Thyroid gland (tissue), 4 donors: ENCODE measurements around the gene BCKDHB.

Experiments used
- CTCF ChIP-seq, 6 experiments: fragments of 200-600 bp in 3 of 6; fragments of 450-650 bp in 3 of 6; sonication (generic) in 3 of 6; IDR thresholded peaks; one replicate each; pipeline ENCODE4 v1.5.1; 2016 to 2019; ENCODE audit warnings: antibody characterized with exemption in 6 of 6, mild to moderate bottlenecking in 2 of 6, inconsistent platforms in 1 of 6, moderate library complexity in 1 of 6
- POLR2A ChIP-seq, 2 donors: fragments of 450-650 bp; IDR thresholded peaks; one replicate each; pipeline ENCODE4 v1.6.1; 2017; ENCODE audit warnings: antibody characterized with exemption in 2 of 2, mild to moderate bottlenecking in 2 of 2, moderate library complexity in 1 of 2

- no peak for TF ChIP-seq CTCF (IDR thresholded peaks at IDR 0.05)
- no peak for TF ChIP-seq POLR2A (IDR thresholded peaks at IDR 0.05)
Measured at GRCh38 chr6:80145509-80145908, 39.0 kb downstream of the BCKDHB start.
